Choroid plexus epithelial cell (primary cell): ENCODE results near the gene GALNT17.

Experiments used
- DNase-seq: peaks from one replicate; pipeline ENCODE4 v3.0.0-alpha.2; 2010; ENCODE audit warnings: low read depth
- H3K4me3 ChIP-seq: 2 replicates; pipeline ENCODE4 v1.5.1; 2011; ENCODE audit warnings: low read depth, mild to moderate bottlenecking, control low read depth, low read length, moderate library complexity
- TF ChIP-seq, protein P1 (sequence below): conservative IDR thresholded peaks from 2 replicates; pipeline ENCODE4 v1.5.1; 2011; ENCODE audit warnings: low read depth, mild to moderate bottlenecking, control low read depth, inconsistent platforms, low read length, moderate library complexity

The GALNT17 gene

GRCh38 chr7:71278257-71278656, 146.3 kb downstream of the GALNT17 start:
- no peak overlapping the region for H3K4me3 ChIP-seq
- DNase-seq = no peak
- TF ChIP-seq, protein P1, sequence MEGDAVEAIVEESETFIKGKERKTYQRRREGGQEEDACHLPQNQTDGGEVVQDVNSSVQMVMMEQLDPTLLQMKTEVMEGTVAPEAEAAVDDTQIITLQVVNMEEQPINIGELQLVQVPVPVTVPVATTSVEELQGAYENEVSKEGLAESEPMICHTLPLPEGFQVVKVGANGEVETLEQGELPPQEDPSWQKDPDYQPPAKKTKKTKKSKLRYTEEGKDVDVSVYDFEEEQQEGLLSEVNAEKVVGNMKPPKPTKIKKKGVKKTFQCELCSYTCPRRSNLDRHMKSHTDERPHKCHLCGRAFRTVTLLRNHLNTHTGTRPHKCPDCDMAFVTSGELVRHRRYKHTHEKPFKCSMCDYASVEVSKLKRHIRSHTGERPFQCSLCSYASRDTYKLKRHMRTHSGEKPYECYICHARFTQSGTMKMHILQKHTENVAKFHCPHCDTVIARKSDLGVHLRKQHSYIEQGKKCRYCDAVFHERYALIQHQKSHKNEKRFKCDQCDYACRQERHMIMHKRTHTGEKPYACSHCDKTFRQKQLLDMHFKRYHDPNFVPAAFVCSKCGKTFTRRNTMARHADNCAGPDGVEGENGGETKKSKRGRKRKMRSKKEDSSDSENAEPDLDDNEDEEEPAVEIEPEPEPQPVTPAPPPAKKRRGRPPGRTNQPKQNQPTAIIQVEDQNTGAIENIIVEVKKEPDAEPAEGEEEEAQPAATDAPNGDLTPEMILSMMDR = no peak

- TF ChIP-seq, protein P1 = no peak
- no peak for DNase-seq
- no peak overlapping the region for H3K4me3 ChIP-seq
Measured at GRCh38 chr7:71281261-71281660, 149.3 kb downstream of the GALNT17 start.

GRCh38 chr7:71283802-71284201, 151.9 kb downstream of the GALNT17 start:
- DNase-seq = no peak
- H3K4me3 ChIP-seq = no peak overlapping the region
- TF ChIP-seq, protein P1 = no peak

DNA sequence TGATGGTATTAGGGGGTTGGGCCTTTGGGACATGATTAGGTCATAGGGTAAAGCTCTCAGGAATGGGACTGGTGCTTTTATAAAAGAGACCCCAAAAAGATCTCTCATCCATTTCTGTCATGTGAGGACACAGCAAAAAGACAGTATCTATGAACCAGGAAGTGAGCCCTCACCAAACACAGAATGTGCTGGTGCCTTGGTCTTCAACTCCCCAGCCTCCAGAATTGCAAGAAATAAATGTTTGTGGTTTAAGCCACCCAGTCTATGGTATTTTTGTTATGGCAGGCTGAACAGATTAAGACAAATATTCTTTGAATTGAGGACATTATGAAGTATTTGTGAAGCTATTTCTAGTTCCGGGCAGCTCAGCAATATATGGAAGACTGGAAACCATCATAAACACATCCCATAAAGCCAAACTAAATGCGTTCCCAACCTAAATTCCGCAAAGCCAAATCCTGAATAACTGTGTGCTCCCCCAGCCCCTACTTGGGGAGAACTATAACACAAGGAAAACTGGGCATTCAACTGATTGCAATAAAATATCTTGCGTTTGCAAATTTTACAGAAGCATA, 153.7 kb downstream of the GALNT17 start:
- TF ChIP-seq, protein P1 = no peak
- DNase-seq = no peak
- no peak overlapping the region for H3K4me3 ChIP-seq

- no peak for DNase-seq
- H3K4me3 ChIP-seq = no peak overlapping the region
- TF ChIP-seq, protein P1 = no peak
Measured at GRCh38 chr7:71286336-71286735, 154.4 kb downstream of the GALNT17 start.

DNA sequence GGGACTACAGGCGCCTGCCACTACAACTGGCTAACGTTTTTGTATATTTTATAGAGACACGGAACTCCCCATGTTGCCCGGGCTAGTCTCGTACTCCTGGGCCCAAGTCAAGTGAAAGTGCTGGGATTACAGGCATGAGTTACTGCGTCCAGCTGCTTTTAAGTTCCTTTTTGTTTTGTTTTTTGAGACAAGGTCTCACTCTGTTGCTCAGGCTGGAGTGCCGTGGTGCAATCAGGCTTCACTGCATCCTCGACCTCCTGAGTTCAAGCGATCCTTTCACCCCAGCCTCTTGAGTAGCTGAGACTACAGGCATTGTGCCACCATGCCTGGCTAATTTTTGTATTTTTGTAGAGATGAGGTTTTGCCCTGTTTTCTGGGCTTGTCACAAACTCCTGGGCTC, 155.0 kb downstream of the GALNT17 start:
- no peak overlapping the region for H3K4me3 ChIP-seq
- TF ChIP-seq, protein P1 = no peak
- no peak for DNase-seq

- H3K4me3 ChIP-seq = no peak overlapping the region
- no peak for DNase-seq
- TF ChIP-seq, protein P1 = no peak
Measured at GRCh38 chr7:71290452-71290851, 158.5 kb downstream of the GALNT17 start.
